Smooth muscle cell (in vitro differentiated cells): Measurements from ENCODE around the gene ZBED1. TPM values are rescaled to one million over a fixed set of nuclear protein-coding genes. Genes with fewer than 3 reads are reported as not detected.

Experiments used
- DNase-seq: peaks from one replicate; lab custom pipeline; 2025; ENCODE audit not compliant: unreplicated experiment; lab: John Stamatoyannopoulos, UW
- H2AFZ ChIP-seq: fragments of 200-600 bp; sonication (generic); 2 replicates; pipeline ENCODE4 v1.6.0; 2016; ENCODE audit warnings: antibody characterized with exemption, low read depth, mild to moderate bottlenecking
- H3F3A ChIP-seq: fragments of 200-600 bp; sonication (generic); 2 replicates; pipeline ENCODE4 v1.6.0; 2017; ENCODE audit warnings: antibody characterized with exemption, low read depth
- H3K27ac ChIP-seq: fragments of 200-600 bp; sonication (generic); 2 replicates; pipeline ENCODE4 v1.5.1; 2016; ENCODE audit warnings: low read depth, mild to moderate bottlenecking
- H3K27me3 ChIP-seq: fragments of 200-600 bp; sonication (generic); 2 replicates; pipeline ENCODE4 v1.6.1; 2016; ENCODE audit warnings: low read depth, mild to moderate bottlenecking
- H3K36me3 ChIP-seq: fragments of 200-600 bp; sonication (generic); 2 replicates; pipeline ENCODE4 v1.5.1; 2016; ENCODE audit warnings: low read depth
- H3K4me1 ChIP-seq: fragments of 200-600 bp; sonication (generic); 2 replicates; pipeline ENCODE4 v1.5.1; 2016; ENCODE audit warnings: low read depth
- H3K4me2 ChIP-seq: fragments of 200-600 bp; sonication (generic); 2 replicates; pipeline ENCODE4 v1.6.0; 2016; ENCODE audit warnings: mild to moderate bottlenecking
- H3K4me3 ChIP-seq: fragments of 200-600 bp; sonication (generic); 2 replicates; pipeline ENCODE4 v1.5.1; 2016; ENCODE audit warnings: mild to moderate bottlenecking
- H3K79me2 ChIP-seq: fragments of 200-600 bp; sonication (generic); 2 replicates; pipeline ENCODE4 v1.6.0; 2016; ENCODE audit warnings: low read depth, mild to moderate bottlenecking
- H3K9ac ChIP-seq: fragments of 200-600 bp; sonication (generic); 2 replicates; pipeline ENCODE4 v1.6.0; 2016; ENCODE audit warnings: low read depth
- H3K9me3 ChIP-seq: fragments of 200-600 bp; sonication (generic); replicated peaks from 2 replicates; pipeline ENCODE4 v1.5.1; 2016; ENCODE audit warnings: low read depth
- H4K20me1 ChIP-seq: fragments of 200-600 bp; sonication (generic); 2 replicates; pipeline ENCODE4 v1.6.0; 2016; ENCODE audit warnings: low read depth
- CTCF ChIP-seq: fragments of 200-600 bp; sonication (generic); IDR thresholded peaks from 2 replicates; pipeline ENCODE4 v1.5.1; 2017; ENCODE audit warnings: borderline replicate concordance, mild to moderate bottlenecking, antibody characterized with exemption; ENCODE audit not compliant: insufficient read depth, poor library complexity, severe bottlenecking
- WGBS: methylation state at CpG from one replicate; pipeline ENCODE4 v1.1.7; 2016; ENCODE audit warnings: low lambda C conversion rate; 5-methylcytosine and 5-hydroxymethylcytosine counted together
- polyA plus RNA-seq: library from polyadenylated mRNA; unstranded; fragments of >200 nt; fragmentation: Nextera tagmentation; extraction: Ambion mirVana; gene quantifications from 2 replicates; pipeline ENCODE4 v1.2.1, GENCODE V29; 2016
- total RNA-seq: library from RNA; depleted of rRNA; stranded (reverse); fragments of >200 nt; gene quantifications from 2 replicates; pipeline ENCODE4 v1.2.3, GENCODE V29; 2014

Gene ZBED1
- total RNA-seq = 15.7 and 23.6 TPM in 2 replicates
- 17.2 and 19.0 TPM in 2 replicates for polyA plus RNA-seq

DNA sequence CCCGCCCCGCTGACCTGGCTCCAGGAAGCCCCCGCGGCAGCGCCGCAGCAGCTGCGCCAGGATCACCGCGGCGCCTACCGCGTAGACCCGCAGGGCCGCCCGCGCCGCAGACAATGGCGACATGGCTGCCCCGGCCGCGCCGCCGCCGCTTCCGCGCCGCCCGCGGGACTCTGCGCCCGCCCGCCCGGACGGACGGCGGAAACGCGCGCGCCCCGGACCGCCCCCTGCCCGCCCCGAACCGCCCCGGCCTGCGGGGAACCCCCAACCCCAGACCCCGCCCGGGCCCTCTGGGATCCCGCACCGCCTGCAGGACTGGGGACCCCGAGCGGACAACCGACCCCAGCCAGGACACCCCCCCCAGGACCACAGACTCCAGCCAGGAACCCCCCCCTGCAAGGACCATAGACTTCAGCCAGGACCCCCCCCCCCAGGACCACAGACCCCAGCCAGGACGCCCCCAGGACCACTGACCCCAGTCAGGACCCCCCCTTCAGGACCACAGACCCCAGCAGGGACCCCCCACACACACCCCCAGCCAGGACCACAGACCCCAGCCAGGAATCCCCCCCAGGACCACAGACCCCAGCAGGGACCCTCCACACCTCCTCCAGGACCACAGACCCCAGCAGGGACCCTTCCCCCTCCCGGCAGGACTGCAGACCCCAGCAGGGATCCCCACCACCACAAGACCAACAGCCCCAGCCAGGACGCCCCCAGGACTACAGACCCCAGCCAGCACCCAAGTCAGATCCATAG, at the start of gene ZBED1, which contains the start of gene DHRSX:
Gene ZBED1 (minus strand): TSS at position 174 of the 756 bp plus-strand sequence. CDS start 10,257 bp downstream, outside the sequence.
Gene DHRSX (minus strand): TSS at position 174 of the 756 bp plus-strand sequence. CDS start 51 bp downstream, at position 123.
- 5% methylated on average over 22 of the region's 57 CpGs for WGBS
- peak within 1 kb of the TSS; percentile 88 for H3K27ac ChIP-seq
- H2AFZ ChIP-seq = no peak within 1 kb of the TSS
- peaks cover 35% of the 10 kb centered on the region for H4K20me1 ChIP-seq
- H3K9ac ChIP-seq = peak within 1 kb of the TSS; percentile 94
- H3K27me3 ChIP-seq = no peaks in the 10 kb centered on the region
- H3K4me3 ChIP-seq = peak within 1 kb of the TSS; percentile 91
- H3K4me1 ChIP-seq = peaks cover 25% of the 10 kb centered on the region
- H3F3A ChIP-seq = peaks cover 3% of the 10 kb centered on the region
- H3K36me3 ChIP-seq = no peaks in the 10 kb centered on the region
- H3K79me2 ChIP-seq = peaks cover 42% of the 10 kb centered on the region
- no peak for DNase-seq
- no peaks in the 10 kb centered on the region for H3K9me3 ChIP-seq
- H3K4me2 ChIP-seq = peak within 1 kb of the TSS; percentile 89
- TF ChIP-seq CTCF = no peak

GRCh38 chrX:2549876-2550275, 49.1 kb upstream of the ZBED1 start:
- H3K4me3 ChIP-seq = no peak overlapping the region
- H3K27ac ChIP-seq = no peak overlapping the region
- 55% methylated on average over 7 of the region's 7 CpGs for WGBS
- H3K36me3 ChIP-seq = no peaks in the 10 kb centered on the region
- H3F3A ChIP-seq = peaks cover 10% of the 10 kb centered on the region
- H3K9me3 ChIP-seq = no peaks in the 10 kb centered on the region
- no peaks in the 10 kb centered on the region for H4K20me1 ChIP-seq
- H3K27me3 ChIP-seq = no peaks in the 10 kb centered on the region
- no peak overlapping the region for H3K4me2 ChIP-seq
- no peak for TF ChIP-seq CTCF
- H3K79me2 ChIP-seq = no peaks in the 10 kb centered on the region
- no peak for DNase-seq
- no peak overlapping the region for H2AFZ ChIP-seq
- H3K4me1 ChIP-seq = no peaks in the 10 kb centered on the region
- H3K9ac ChIP-seq = no peak overlapping the region

DNA sequence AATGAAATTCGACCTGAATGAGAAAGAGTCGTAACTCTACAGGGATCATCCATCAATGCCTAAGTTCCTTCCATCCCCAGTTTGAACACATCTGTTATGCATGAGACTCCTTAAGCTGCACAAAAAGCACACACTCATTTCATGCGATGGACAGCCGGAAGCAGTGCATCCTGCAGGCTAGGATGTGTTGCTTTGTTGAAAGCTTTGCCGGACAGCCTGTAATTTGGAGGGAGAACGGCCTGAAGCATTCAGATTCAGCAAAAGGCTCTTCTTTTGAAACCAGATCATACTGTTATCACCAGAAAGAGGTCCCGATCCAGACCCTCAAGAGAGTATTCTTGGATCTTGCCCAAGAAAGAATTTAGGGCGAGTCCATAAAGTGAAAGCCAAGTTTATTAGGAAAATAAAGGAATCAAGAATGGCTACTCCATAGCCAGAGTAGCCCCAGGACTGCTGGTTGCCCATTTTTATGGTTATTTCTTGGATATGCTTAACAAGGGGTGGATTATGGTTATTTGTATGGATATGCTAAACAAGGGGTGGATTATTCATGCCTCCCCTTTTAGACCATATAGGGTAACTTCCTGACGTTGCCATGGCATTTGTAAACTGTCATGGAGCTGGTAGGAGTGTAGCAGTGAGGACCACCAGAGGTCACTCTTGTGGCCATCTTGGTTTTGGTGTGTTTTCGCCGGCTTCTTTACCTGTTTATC, 48.1 kb upstream of the ZBED1 start:
- no peak overlapping the region for H2AFZ ChIP-seq
- H3K4me1 ChIP-seq = no peaks in the 10 kb centered on the region
- H3K4me3 ChIP-seq = no peak overlapping the region
- no peaks in the 10 kb centered on the region for H3K9me3 ChIP-seq
- H3F3A ChIP-seq = peaks cover 10% of the 10 kb centered on the region
- H4K20me1 ChIP-seq = no peaks in the 10 kb centered on the region
- no peaks in the 10 kb centered on the region for H3K79me2 ChIP-seq
- H3K9ac ChIP-seq = no peak overlapping the region
- no peaks in the 10 kb centered on the region for H3K27me3 ChIP-seq
- WGBS = 57% methylated on average over 11 of the region's 11 CpGs
- no peak for DNase-seq
- no peaks in the 10 kb centered on the region for H3K36me3 ChIP-seq
- no peak overlapping the region for H3K27ac ChIP-seq
- no peak overlapping the region for H3K4me2 ChIP-seq
- TF ChIP-seq CTCF = no peak
